Upper lobe of left lung (tissue), 6 donors: ENCODE data around the gene TDRD12. TPM values are rescaled to one million over a fixed set of nuclear protein-coding genes. Genes with fewer than 3 reads are reported as not detected.

Experiments
- ATAC-seq, 2 donors: fragments of 200-7000 bp; cut with Tn5 transposase; one replicate each; pipeline ENCODE4 v1.9.1; 2022; ENCODE audit warnings: mild to moderate bottlenecking in 2 of 2, moderate library complexity in 2 of 2; ENCODE audit not compliant: low FRiP score in 2 of 2
- DNase-seq, 2 donors: peaks; one replicate each; pipeline ENCODE4 v3.0.0-alpha.2; 2019 to 2020
- H3K27ac ChIP-seq, 4 donors: fragments of 200-600 bp; sonication (generic); one replicate each; pipeline ENCODE4 v1.5.1; 2016 to 2019
- H3K27me3 ChIP-seq, 4 donors: fragments of 200-600 bp; sonication (generic); one replicate each; pipeline ENCODE4 v1.5.1; 2017 to 2019
- H3K36me3 ChIP-seq, 4 donors: fragments of 200-600 bp; sonication (generic); one replicate each; pipeline ENCODE4 v1.5.1; 2016 to 2019
- H3K4me1 ChIP-seq, 4 donors: fragments of 200-600 bp; sonication (generic); one replicate each; pipeline ENCODE4 v1.5.1; 2018 to 2019
- H3K4me3 ChIP-seq, 4 donors: fragments of 200-600 bp; sonication (generic); one replicate each; pipeline ENCODE4 v1.5.1; 2017 to 2019; ENCODE audit warnings: mild to moderate bottlenecking in 2 of 4, moderate library complexity in 1 of 4
- H3K9me3 ChIP-seq, 4 donors: fragments of 200-600 bp; sonication (generic); one replicate each; pipeline ENCODE4 v1.5.1; 2018 to 2019
- CTCF ChIP-seq, 6 experiments: fragments of 450-650 bp in 4 of 6; fragments of 200-600 bp in 2 of 6; sonication (generic) in 2 of 6; IDR thresholded peaks; one replicate each; pipeline ENCODE4 v1.5.1; 2016 to 2019; ENCODE audit warnings: antibody characterized with exemption in 6 of 6
- EP300 ChIP-seq, 4 donors: sonication (generic); formaldehyde crosslinking; IDR thresholded peaks; one replicate each; pipeline ENCODE4 v1.5.1; 2017; ENCODE audit warnings: antibody characterized with exemption in 4 of 4, control low read depth in 2 of 4
- POLR2A ChIP-seq, 4 donors: fragments of 450-650 bp; IDR thresholded peaks; one replicate each; pipeline ENCODE4 v1.5.1; 2016 to 2017; ENCODE audit warnings: antibody characterized with exemption in 4 of 4, mild to moderate bottlenecking in 2 of 4
- POLR2AphosphoS5 ChIP-seq, 2 donors: sonication (generic); formaldehyde crosslinking; IDR thresholded peaks; one replicate each; pipeline ENCODE4 v1.5.1; 2017; ENCODE audit warnings: antibody characterized with exemption in 2 of 2
- WGBS, 2 donors: methylation state at CpG; one replicate each; pipeline ENCODE4 v1.1.5; 2017 to 2018; 5-methylcytosine and 5-hydroxymethylcytosine counted together
- total RNA-seq, 6 donors: library from RNA; depleted of rRNA in 4 of 6; stranded (reverse); fragments of >200 nt in 4 of 6; gene quantifications; one replicate each; pipeline versions ENCODE4 v1.1.0 to v1.2.1, GENCODE V29; 2016 to 2021
- donor health status: DM: no; HTN: no; CAD: no; lungs with moderate emphysema.
- donor health status: DM: no; HTN: yes; CAD: no; lungs with severe emphysema.

Gene TDRD12
- total RNA-seq, 6 donors from 2014 or later, result 0.15 to 4.0 (median 0.38) TPM; not detected in 2

- peak overlapping the region; percentile 83 to 90 (median 87) for H3K27ac ChIP-seq
- H3K9me3 ChIP-seq, result no peaks in the 10 kb centered on the region
- 4 to 8% methylated on average over 7 to 16 of the region's 67 CpGs for WGBS, 2 donors
- H3K4me1 ChIP-seq, result peaks cover 39 to 61% (median 47%) of the 10 kb centered on the region in 4 donors
- peak overlapping the region; percentile 92 to 99 (median 97) for H3K4me3 ChIP-seq
- TF ChIP-seq CTCF (IDR thresholded peaks at IDR 0.05), result peak in 1 of 6 experiments; percentile 38
- TF ChIP-seq POLR2AphosphoS5 (IDR thresholded peaks at IDR 0.05), result no peak
- no peak for TF ChIP-seq EP300 (IDR thresholded peaks at IDR 0.05)
- TF ChIP-seq POLR2A (IDR thresholded peaks at IDR 0.05), result no peak
- H3K27me3 ChIP-seq, result peaks cover 0 to 16% (median 12%) of the 10 kb centered on the region in 4 donors
- no peaks in the 10 kb centered on the region for H3K36me3 ChIP-seq
- DNase-seq (peak in 1 of 2 donors; percentile 38), ATAC-seq (peak in 1 of 2 donors; percentile 2)
Measured at GRCh38 chr19:32674153-32674930, 45.2 kb upstream of the TDRD12 start.

- TF ChIP-seq POLR2AphosphoS5 (IDR thresholded peaks at IDR 0.05) (peak; percentile 65 to 74), POLR2A (IDR thresholded peaks at IDR 0.05) (peak in 2 of 4 donors; percentile 30 to 71), EP300 (IDR thresholded peaks at IDR 0.05) (no peak), CTCF (IDR thresholded peaks at IDR 0.05) (peak in 1 of 6 experiments; percentile 46)
- WGBS, 2 donors, result 1% methylated on average over 33 of the region's 75 CpGs; no CpG with 5 or more reads in 1 of the 2 donors
- no peaks in the 10 kb centered on the region for H3K36me3 ChIP-seq
- peak; percentile 97 to 98 for ATAC-seq
- H3K27me3 ChIP-seq, result peaks cover 0 to 16% (median 12%) of the 10 kb centered on the region in 4 donors
- peak within 1 kb of the TSS; percentile 83 to 90 (median 87) for H3K27ac ChIP-seq
- no peaks in the 10 kb centered on the region for H3K9me3 ChIP-seq
- H3K4me1 ChIP-seq, result peaks cover 32 to 53% (median 40%) of the 10 kb centered on the region in 4 donors
- peak within 1 kb of the TSS; percentile 92 to 99 (median 97) for H3K4me3 ChIP-seq
- DNase-seq, result peak; percentile 97 to 99
Measured at GRCh38 chr19:32674931-32675719, 44.4 kb upstream of the TDRD12 start, which contains the start of gene ANKRD27. ANKRD27 (minus strand) TSS chr19:32675180; CDS start chr19:32659015, 16,165 bp downstream.

- ATAC-seq (peak; percentile 87 to 94), DNase-seq (peak; percentile 85 to 94)
- H3K27ac ChIP-seq, result peak within 1 kb of the TSS; percentile 83 to 90 (median 87)
- 3% methylated on average over 43 of the region's 53 CpGs; no CpG with 5 or more reads in 1 of the 2 donors for WGBS, 2 donors
- no peaks in the 10 kb centered on the region for H3K36me3 ChIP-seq
- H3K4me1 ChIP-seq, result peaks cover 29 to 47% (median 35%) of the 10 kb centered on the region in 4 donors
- peak within 1 kb of the TSS; percentile 92 to 99 (median 97) for H3K4me3 ChIP-seq
- no peaks in the 10 kb centered on the region for H3K9me3 ChIP-seq
- peaks cover 0 to 16% (median 12%) of the 10 kb centered on the region in 4 donors for H3K27me3 ChIP-seq
- TF ChIP-seq POLR2A (IDR thresholded peaks at IDR 0.05), result no peak
- TF ChIP-seq EP300 (IDR thresholded peaks at IDR 0.05), result no peak
- no peak for TF ChIP-seq CTCF (IDR thresholded peaks at IDR 0.05)
- no peak for TF ChIP-seq POLR2AphosphoS5 (IDR thresholded peaks at IDR 0.05)
Measured at GRCh38 chr19:32675720-32676185, 43.8 kb upstream of the TDRD12 start, which contains the start of gene RGS9BP. RGS9BP (plus strand) TSS chr19:32675848; CDS start chr19:32676264, 416 bp downstream.

- peak in 1 of 2 donors; percentile 90 for DNase-seq
- no peak for ATAC-seq
- H3K27ac ChIP-seq, result peak overlapping the region in 1 of 4 donors; percentile 90
- peak overlapping the region; percentile 92 to 99 (median 94) for H3K4me3 ChIP-seq
- peaks cover 29 to 45% (median 35%) of the 10 kb centered on the region in 4 donors for H3K4me1 ChIP-seq
- 11% methylated on average over 18 of the region's 93 CpGs; no CpG with 5 or more reads in 1 of the 2 donors for WGBS, 2 donors
- peaks cover 0 to 16% (median 12%) of the 10 kb centered on the region in 4 donors for H3K27me3 ChIP-seq
- no peaks in the 10 kb centered on the region for H3K36me3 ChIP-seq
- TF ChIP-seq EP300 (IDR thresholded peaks at IDR 0.05) (no peak), CTCF (IDR thresholded peaks at IDR 0.05) (peak in 1 of 6 experiments; percentile 20)
- no peaks in the 10 kb centered on the region for H3K9me3 ChIP-seq
Measured at GRCh38 chr19:32676186-32676894, 43.2 kb upstream of the TDRD12 start.
